EL (cell line): ENCODE data around the gene MEI1.

Experiments
- DNase-seq: peaks from one replicate; pipeline ENCODE4 v3.0.0-alpha.2; 2016

Gene MEI1

DNA sequence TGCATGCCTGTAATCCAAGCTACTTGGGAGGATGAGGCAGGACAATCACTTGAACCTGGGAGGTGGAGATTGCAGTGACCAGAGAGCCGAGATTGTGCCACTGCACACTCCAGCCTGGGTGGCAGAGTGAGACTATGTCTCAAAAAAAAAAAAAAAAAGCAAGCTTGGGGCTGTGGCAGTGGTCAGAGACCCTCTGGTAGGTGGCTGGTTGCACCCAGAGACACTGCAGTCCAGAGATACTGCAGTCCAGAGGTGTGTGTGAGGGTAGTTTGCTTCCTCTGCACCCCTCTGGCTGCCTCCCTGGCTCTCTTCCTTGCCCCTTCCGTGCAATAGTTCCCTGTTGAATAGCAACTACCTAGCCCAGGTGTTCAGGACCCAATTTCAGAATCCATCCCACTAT, 99.4 kb downstream of the MEI1 start:
- DNase-seq = no peak

DNA sequence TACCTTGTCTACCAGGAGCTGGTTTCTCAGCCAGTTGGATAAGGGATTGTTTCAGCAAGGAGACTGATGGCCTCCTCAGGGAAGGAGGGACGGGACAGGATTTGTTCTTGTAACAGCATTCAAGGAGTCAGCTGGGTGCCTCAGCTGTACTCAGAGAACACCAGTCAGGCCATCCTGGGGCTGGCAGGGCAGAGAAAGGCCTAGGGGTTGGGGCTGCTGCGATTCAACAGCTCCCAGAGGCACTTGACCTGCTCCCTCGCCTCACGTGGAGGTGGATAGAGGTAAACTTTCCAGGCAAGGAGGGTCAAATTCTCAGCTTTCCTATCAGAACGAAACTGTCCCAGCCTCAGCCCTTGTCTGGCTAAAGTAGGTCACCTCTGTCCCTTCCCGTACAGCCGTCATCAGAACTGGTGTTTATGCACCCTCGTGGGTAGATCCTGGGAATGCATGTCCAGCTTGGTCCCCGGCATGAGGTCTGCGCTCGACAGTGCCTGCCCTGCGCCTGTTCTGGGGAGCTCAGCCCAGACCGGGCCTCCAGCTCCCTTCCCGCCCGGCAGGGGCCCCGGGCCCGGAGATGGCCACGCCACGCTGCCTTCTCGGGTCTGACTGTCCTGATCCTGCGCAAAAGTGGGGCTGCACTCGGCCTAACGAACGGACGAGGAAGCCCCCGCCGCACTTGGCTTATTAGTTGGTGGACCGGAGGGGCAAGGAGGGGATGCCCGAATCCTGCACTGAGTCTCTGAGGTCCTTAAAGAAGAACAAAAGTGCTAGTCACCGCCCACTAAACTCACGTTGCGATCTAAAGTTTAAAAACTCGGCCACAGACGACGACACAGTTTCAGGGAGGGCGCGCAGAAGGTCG, 100.4 kb downstream of the MEI1 start:
- peak; percentile 25 for DNase-seq

DNA sequence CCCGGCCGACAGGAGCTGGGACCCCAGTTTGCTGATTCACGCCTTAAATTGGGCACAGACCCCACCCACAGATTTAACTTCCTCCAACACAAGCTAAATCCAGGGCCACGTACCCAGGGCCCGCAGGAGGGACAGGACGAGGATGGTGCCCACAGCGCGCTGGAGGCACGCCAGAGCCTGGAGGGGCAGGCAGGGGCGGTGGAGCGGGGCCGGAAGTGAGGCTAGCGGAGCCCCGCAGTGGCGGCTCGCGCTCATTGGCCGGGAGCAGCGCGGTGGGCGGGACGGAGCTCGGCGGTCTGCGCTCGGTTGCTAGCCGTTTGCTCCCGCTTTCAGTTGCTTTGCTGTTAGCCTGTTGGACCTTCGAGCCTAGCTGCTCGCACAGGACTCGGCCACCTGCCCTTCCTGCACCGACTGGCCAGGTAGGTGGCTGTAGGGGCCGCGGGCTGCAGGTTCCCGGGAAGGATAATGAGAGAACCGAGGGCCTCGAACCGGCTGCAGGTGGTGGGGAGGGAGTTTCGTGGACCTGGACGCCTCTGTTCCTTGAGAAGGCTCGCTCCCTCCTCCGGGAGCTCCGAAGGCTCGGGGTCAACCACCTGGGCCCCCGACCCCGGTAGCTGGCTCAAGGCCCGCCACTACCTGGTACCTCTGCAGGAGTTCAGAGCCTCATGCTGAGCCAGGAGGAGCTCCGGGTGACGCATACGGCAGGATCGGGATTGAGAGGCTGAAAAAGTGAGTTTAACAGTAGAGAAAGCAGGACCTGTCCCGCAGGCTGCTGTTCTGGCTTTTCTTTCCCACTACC, 101.2 kb downstream of the MEI1 start, which contains the start of gene CCDC134:
TSS of gene CCDC134 (plus strand) at position 332 of the 799 bp plus-strand sequence. CDS start 8,212 bp downstream, outside the sequence.
- peak; percentile 91 for DNase-seq

DNA sequence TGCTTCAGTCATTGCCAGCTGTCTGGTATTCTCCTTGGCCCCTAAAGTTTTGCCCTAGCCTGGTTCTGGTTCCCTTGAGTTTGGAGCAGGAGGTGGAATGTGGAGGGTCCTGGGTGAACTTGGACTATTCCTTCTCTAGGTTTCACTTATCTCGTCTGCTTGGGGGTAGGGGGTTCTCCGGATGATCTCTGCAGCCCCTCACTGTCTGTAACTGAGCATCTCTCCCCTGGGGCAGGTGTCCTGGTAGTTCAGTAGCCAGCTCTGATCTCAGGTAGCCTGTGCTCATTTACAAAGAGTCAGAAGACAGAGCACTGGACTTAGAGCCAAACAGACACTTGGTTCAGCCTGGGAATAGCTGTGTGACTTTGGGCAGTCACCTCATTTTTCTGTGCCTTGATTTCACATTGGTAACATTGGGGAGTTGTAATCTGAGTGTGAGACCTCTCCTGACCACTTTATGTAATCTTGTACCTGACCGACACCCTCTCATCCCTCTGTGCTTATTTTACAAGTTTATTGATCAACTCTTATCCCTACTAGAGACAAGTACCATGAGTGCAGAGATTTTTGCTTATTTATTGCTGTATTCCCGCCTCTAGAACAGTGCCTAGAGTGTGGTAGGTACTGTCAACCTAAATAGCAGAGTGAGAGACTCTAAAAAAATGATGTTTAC, 102.0 kb downstream of the MEI1 start:
- no peak for DNase-seq

DNA sequence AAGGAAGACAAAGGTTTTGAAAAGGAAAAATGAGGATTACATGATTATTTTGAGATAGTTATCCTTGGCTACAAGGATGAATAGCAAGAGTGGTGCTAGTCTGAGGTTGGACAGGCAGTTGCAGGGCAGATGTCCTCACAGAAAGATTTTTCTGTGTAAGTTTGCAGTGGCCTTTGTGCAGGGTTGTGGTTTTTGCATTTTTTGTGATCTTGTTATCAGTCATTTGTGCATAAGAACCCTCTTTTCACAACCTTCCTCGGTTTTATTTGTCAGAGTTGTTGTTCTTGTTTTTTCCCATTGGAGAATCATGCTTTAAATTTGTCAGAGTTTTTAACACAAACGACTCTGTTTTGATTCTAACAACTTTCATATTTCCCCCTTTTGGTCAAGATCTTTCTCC, 102.6 kb downstream of the MEI1 start:
- no peak for DNase-seq

DNA sequence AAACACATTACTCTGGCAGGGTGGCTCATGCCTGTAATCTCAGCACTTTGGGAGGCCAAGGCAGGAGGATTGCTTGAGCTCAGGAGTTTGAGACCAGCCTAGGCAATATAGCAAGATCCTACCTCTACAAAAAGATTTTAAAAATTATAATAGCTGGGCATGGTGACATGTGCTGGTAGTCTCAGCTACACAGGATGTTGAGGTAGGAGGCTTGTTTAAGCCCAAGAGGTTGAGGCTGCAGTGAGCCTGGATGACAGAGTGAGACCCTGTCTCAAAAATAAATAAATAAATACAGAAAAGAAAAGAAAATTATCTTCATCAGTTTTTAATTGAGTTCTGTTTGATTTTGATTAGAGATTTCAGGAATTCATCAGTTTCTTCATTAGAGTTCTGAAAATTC, 106.3 kb downstream of the MEI1 start:
- no peak for DNase-seq

DNA sequence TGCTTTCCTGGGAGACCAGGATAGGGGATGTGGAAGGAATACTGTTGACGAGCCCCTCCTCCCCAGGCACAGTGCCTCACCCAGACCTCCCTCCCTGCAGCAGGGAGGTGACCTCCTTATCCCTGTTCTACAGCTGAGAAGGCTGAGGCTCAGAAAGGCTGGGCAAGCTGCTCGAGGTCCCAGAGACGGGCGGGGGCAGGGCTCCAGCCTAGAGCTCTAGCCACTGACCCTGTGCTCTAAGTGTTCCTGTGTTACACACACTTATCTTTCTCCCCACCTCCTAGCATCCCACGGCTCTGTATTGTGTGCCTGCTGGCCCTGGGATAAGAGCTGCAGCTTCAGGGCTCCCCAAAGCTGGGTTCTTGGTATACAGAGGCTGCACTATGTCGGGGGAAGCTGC, 109.1 kb downstream of the MEI1 start:
- DNase-seq = no peak

DNA sequence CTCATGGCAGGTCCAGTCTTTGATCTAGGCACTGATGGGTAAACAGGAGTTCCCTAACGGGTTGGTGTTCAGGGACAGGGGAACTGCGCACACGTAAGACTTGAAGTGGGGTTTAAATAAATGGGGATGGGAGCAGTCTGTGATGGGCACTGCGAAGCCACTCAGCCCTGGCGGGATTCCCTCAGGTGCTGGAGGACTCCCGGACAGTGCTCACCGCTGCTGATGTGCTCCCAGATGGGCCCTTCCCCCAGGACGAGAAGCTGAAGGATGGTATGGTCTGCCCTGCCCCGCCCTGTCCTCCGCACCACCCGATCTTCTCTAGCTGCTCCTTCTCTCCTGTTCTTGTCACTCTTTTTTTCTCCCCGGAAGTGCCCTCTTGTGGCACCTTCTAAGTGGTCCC, 110.7 kb downstream of the MEI1 start:
- DNase-seq = no peak

DNA sequence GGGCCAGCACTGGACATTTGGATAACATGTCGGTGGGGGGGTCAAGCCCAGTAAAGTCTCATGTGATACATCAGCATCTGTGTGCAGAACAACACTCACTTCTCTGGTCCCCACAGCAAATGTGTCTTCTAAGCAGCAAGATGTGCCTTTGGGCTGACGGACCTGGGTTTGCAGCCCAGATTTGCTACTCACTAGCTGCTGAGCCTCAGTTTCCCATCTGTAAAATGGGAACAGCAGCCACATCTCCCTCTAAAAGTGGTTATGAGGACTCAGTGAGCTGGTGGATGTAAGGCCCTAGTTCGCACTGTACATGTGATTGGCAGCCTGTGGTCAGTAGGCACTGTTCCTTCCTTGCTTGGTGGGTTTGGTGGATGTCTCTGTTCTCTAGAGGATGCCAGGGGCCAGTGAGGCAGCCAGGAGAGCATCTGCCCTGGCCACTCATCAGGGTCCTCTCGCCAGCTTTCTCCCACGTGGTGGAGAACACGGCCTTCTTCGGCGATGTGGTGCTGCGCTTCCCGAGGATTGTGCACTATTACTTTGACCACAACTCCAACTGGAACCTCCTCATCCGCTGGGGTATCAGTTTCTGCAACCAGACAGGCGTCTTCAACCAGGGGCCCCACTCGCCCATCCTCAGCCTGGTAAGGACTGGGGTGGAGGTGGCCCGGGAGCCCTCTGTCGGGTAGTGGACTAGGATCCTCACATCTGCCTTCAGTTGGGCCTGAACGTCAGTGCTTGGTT, 113.7 kb downstream of the MEI1 start:
- DNase-seq = no peak

DNA sequence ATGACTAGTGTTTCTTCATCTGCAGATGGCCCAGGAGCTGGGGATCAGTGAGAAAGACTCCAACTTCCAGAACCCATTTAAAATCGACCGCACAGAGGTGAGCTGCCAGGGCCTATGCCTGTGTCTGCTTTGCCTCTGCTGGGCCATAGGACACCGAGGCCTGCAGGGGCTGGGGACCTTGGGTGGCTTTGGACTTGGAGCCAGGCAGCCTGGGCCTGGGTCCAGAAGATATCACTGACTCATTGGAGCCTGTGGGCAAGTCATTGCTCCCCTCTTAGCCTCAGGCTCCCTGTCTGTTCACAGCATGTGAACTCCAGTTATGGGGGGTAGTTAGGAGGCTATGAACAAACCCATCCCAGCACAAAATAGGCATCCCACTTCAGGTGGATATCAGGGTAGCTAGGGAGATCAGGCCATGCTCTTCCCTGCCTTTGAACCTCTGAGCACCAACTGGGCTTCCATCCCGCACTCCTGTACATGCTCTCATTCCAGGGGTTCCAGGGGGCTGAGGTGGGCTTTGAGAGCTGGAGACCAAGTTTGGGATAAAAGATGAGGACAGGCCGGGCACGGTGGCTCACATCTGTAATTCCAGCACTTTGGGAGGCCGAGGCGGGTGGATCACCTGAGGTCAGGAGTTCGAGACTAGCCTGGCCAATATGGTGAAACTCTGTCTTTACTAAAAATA, 114.6 kb downstream of the MEI1 start:
- peak; percentile 41 for DNase-seq

DNA sequence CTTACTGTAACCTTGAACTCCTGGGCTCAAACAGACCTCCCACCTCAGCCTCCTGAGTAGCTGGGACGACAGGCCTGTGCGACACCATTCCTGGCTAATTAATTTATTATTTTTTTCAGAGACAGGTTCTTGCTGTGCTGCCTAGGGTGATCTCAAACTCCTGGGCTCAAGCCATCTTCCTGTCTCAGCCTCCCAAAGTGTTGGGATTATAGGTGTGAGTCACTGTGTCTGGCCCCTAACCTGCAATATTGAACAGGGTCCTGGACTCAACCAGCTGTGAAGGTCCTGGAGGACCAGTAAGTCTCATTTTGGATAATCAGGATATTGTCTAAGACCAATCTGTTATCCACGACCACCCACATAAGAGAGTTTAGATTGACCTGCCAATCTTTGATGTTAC, 116.4 kb downstream of the MEI1 start:
- no peak for DNase-seq

DNA sequence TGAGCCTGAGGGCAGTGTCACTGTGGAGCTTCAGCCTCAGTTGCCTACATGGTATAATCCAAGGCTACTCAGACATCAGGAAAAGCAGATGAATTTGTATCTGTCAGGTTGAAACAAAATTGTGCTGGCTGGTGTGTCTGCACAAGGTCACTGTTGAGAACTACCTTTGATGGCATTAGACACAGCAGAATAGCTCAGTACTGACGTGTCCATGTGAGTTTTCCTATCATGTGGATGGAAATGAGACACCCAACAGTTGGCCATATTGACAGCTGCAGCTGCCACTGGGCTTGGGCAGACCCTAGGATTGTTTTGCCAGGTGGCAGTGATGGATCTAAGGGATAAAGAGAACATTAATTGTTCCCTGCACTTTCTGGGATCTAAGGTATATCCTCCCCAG, 116.9 kb downstream of the MEI1 start:
- DNase-seq = no peak

DNA sequence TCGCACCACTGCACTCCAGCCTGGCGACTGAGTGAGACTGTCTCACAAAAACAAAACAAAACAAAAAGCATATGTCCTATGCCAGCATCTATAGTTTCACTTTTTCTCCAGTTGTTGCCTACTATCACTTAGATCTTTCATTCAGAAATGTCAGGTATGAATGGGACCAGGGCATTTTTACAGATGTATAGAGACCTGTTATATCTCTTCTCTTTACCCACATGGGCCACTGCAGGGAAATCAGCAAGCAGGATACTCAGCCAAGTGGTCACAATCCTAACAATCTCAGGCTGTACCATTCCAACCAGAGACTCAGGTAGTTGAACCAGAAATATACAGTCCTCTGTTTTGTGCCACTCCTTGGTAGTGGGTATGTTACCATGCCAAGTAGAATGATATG, 117.6 kb downstream of the MEI1 start:
- DNase-seq = no peak

DNA sequence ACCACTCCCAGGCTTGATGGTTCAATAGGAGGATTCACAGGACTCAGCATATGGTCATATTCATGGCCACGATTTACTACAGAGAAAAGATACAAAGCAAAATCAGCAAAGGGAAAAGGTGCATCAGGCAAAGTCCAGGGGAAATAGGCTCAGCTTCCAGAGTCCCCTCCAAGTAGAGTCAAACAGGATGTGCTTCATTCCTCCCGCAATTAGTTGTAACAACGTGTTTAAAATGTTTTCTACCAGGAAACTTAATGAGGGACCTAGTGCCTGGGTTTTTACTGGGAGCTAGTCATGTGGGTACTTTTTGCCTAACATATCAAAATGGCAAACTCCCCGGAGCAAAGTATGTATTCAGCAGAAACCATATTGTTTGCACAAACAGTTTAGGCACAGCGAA, 118.7 kb downstream of the MEI1 start:
- DNase-seq = no peak

DNA sequence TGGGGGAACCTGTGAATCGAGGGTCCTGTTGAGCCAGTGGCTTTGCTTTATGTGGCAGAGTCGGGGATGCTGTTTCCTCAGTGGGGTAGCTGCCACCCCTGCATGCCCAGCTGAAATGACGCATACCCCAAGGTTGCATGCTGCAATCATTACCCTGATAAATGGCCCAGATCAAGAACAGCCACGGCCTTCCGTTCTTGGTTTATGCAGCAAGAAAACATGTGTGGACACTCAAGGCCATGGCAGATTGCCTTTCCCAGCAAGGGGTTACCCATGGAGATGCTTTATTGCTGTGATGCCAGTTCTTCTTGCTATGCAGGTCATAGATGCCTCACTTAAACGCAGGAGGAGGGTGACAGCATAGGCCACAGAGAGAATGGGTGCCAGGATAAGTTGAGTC, 119.3 kb downstream of the MEI1 start:
- no peak for DNase-seq

DNA sequence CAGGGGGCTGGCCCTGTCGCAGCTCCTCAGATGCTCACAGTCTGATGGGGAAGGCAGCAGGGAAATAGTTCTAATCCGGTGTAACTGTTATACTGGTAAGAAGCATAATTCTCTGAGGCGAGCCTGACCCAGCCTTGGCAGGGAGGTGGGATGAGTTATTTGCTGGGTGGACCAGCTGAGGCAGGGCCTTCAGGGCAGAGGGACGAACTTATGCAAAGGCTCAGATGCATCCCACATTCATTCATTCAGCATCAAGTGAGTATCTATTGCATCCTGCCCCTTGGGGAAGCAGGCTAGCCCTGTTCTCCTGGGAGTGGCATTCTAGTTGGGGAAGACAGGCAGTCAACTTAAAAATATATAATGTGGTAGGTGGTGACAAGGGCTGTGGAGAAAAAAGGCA, 120.0 kb downstream of the MEI1 start:
- DNase-seq = no peak

DNA sequence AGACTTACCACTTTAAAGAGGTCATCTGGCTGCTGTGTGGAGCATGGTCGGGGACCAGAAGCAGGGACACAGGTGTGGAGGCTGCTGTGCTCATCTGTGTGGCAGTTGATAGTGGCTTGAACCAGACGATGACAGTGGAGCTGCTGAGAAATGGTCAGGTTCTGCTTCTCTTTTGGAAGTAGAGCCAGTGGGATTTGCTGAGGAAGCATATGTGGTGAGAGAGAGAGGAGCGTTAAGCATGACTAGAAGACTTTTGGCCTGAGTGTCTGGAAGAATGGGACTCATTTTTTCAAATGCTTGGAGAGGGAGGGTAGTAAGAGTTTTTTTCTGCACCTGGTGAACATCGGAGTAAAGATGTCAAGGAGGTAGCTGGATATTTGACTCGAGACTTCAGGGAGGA, 121.1 kb downstream of the MEI1 start:
- no peak for DNase-seq

DNA sequence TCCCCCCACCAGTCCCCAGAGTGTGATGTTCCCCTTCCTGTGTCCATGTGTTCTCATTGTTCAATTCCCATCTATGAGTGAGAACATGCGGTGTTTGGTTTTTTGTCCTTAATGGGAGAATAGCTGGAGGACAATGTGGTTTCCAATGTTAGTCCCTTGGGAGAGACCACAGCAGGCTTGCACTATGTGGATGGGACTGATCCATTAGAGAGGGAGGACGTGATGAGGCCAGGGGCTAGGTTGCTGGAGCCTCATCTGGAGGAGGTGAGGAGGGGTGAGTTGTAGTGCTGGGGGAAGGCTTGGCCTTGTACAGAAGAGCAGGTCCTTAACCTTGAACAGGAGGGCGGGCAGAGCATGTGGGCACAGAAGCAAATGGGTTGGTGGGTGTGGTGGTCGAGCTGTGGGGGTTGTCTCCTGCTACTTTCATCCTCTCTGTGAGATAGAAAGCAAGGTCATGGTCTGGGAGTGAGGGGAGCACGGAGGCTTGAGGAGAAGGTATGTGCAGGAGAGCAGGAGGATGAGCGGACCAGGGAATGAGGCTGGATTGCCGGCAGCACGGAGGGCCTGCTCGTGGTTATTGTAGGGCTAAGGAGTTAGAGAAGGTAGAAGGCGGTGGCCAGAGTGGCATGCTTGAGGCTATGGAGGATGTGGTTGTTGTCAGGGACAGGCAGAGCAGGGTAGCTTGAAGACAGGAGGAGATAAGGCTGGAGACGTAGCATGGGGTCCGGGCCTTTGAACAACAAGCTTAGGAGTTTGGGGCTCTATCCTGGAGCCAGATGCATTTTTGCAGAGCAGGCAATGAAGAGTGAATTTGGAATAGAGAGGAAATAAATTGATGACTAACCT, 122.4 kb downstream of the MEI1 start:
- DNase-seq = no peak

DNA sequence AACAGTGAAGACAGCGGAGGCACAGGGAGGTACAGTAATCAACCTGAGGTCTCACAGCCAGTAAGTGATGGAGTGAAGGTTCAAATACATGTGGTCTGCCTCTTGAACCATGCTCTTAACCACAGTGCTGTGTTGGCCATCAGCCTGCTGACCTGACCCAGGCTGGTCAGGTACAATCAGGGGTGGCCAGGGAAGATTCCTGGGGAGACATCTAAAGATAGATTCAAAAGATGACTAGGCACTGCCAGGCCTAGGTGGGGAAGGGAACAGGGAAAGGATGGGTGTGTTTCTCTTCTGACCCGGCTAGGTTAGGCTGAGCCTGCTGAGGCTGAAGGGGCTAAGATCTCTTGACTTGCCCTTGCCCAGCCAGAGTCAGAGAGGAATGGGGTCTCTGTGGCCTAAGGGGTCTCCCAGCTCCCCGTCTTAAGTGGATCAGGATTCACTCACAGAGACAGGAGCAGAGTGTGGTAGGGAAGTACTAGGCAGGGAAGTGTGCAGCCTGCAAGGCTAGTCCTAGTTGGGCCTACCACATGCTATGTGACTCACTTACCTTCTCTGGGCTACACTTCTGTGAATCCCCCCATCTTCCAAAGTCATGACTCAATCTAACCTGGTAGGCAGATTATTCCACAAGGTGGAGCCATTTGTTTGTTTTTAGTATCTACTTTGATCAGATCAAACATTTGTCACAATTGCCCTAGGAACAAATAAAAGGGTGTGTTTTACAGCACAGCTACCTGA, 123.2 kb downstream of the MEI1 start:
- DNase-seq = peak; percentile 76

DNA sequence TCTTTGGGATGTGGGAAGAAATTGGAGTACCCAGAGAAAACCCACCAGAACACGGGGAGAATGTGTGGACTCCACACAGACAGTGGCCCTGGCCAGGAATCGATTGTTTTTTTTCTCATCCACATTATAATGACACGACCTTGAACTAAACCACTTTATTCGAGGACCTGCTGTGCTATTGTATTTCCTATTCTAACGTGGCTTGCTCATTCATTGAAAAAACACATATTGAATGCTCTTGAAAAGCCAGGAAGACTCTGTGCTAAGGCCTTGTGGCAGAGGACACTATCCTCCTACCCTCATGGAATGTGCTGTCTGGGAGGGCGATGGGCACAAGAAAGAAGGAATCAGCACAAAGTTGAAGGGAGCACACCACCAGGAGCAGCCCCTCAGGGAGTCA, 124.5 kb downstream of the MEI1 start:
- DNase-seq = no peak

DNA sequence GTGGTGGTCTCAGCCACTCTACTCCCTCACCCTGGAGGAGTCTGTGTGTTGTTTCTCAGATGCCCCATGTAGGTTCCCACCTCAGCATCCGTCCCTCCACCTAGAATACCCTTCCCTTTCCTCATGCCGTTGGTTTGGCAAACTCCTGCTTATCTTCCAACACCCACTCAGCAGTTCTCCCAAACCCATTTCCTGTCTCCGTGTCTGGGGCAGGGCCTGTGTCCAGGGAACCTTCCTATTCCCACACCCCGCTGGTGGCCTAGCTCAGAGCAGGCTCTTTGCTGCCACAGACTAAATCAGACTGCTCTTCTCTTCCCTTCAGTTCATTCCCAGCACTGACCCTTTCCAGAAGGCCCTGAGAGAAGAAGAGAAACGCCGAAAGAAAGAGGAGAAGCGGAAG, 126.1 kb downstream of the MEI1 start:
- no peak for DNase-seq
